Fibroblast of the aortic adventitia (primary cell): ENCODE measurements around the gene FCN3. TPM values are rescaled to one million over a fixed set of nuclear protein-coding genes. Genes with fewer than 3 reads are reported as not detected.
A peak's percentile ranks its signal among the peaks of the same experiment; 100 is the strongest.

Experiments used
- DNase-seq: peaks from one replicate; pipeline ENCODE4 v3.0.0-alpha.2; 2010; ENCODE audit warnings: low read depth
- H3K4me3 ChIP-seq: 2 replicates; pipeline ENCODE4 v1.5.1; 2011; ENCODE audit warnings: low read depth, mild to moderate bottlenecking, control low read depth, low read length, moderate library complexity
- total RNA-seq: library from RNA; depleted of rRNA; stranded (reverse); fragments of >200 nt; gene quantifications from 2 replicates; pipeline ENCODE4 v1.2.3, GENCODE V29; 2012; ENCODE audit warnings: low replicate concordance
- TF ChIP-seq, protein P1 (sequence below): IDR thresholded peaks from 2 replicates; pipeline ENCODE4 v1.5.1; 2011; ENCODE audit warnings: mild to moderate bottlenecking, low read length, control low read depth, inconsistent platforms; ENCODE audit not compliant: insufficient read depth

FCN3 gene
- total RNA-seq, 1 donor = not detected

DNA sequence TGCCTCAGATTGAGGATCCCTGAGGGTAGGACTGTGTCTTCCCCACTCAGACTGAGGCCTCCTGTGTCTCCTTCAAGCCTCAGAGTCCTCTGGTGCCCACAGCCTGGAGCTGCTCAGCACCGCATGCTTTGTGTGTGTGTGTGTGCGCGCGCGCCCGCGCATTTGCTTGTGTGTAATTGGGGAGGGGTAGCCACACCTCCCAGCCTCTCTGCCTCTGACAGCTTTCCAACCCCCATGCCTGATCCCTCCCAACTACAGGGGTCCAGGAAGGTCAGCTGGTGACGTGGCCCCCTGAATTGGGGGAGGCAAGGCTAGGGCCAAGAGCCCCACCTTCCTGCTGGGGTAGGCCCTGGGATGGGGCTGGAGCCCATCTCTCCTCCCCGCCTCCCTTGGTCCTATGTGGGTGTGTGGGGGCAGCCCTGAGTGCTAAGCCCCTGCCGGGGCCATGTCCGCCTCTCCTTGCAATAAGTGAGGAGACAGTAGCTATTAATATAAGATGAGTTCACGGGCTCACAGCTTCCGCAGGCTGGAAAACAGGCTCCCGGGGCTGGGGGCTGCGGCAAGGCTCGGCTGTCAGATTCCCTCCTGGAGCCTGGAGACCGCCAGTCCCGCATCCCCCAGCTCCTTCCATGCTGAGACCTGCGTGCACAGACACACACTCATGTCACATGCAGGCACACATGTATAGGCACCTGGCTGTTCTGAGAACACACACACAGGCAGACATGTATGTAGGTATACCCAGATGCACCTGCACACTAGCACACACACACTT is 24.8 kb upstream of the FCN3 start:
- DNase-seq = no peak
- H3K4me3 ChIP-seq = no peak overlapping the region
- TF ChIP-seq, protein P1, sequence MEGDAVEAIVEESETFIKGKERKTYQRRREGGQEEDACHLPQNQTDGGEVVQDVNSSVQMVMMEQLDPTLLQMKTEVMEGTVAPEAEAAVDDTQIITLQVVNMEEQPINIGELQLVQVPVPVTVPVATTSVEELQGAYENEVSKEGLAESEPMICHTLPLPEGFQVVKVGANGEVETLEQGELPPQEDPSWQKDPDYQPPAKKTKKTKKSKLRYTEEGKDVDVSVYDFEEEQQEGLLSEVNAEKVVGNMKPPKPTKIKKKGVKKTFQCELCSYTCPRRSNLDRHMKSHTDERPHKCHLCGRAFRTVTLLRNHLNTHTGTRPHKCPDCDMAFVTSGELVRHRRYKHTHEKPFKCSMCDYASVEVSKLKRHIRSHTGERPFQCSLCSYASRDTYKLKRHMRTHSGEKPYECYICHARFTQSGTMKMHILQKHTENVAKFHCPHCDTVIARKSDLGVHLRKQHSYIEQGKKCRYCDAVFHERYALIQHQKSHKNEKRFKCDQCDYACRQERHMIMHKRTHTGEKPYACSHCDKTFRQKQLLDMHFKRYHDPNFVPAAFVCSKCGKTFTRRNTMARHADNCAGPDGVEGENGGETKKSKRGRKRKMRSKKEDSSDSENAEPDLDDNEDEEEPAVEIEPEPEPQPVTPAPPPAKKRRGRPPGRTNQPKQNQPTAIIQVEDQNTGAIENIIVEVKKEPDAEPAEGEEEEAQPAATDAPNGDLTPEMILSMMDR = no peak

DNA sequence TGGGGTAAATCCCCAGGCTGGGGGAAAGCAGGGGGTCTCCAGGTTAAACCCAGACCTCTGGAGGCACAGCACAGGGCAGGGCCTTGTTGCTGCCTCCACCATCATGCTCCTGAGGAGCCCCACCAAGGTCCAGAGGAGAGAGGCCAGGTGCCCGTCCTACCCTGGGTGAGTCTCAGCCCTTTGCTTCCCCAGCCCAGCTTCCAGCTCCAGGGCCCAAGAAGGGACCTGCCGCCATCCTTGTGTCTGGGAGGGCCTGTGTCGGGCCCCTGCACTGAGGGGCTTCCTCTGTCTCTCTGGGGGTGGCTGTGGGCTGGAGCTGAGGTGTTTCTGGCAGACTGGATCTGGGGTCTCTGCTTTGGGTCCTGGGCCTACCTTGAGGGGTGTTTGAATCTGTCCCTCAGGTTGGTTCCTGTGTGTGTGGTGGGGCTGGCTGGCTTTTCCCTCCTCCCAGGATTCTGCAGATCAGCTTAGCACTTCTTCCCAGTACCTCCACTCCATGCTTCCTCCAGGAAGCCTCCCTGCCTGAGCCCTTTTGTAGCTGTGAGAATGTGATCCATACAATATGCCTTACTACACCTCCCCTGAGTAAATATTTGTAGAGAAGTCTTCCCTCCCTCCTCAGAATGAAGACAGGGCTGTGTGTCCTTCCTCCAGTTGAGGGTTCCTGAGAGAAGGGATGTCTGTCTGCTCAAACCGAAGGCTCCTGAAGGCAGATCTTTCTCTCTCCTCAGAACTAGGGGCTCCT is 24.0 kb upstream of the FCN3 start:
- TF ChIP-seq, protein P1 = no peak
- H3K4me3 ChIP-seq = no peak overlapping the region
- DNase-seq = no peak

DNA sequence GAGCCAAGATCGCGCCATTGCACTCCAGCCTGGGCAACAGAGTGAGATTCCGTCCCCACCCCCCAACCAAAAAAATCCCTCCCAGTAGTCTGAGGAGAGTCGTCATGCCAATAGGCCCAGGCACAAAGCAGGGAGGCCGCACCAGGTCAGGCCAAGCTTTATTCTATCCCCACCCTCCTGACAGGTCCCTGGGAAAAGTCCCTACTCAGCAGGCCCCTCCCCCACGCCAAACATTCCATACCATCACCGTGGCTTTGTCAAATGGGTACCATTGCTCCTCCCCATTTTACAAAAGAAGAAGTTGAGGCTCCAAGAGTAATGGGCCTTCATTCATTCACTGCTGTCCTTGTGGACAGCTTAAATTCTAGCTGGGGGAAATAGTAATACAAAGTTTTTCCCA is 23.1 kb upstream of the FCN3 start:
- TF ChIP-seq, protein P1 = no peak
- no peak overlapping the region for H3K4me3 ChIP-seq
- no peak for DNase-seq

DNA sequence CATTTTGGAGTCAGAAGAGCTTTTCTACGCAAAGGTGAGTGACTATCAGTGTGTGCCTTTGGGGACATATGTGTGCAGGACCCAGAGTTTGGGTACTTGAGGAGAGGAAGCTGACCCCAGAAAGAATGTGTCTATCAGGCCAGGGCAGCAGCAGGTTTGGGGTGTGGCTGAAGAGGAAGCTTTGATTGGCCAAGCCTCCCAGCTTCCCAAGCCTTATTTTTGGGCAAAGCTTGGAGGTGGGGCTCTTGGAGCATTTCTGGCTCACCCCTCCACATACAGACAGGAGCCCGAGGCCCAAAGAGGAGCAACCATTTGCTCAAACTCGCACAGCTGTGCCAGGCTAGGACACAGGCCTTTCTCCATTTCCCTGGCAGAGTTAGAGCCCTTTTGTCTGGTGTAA is 22.5 kb upstream of the FCN3 start:
- no peak overlapping the region for H3K4me3 ChIP-seq
- DNase-seq = no peak
- TF ChIP-seq, protein P1 = no peak

DNA sequence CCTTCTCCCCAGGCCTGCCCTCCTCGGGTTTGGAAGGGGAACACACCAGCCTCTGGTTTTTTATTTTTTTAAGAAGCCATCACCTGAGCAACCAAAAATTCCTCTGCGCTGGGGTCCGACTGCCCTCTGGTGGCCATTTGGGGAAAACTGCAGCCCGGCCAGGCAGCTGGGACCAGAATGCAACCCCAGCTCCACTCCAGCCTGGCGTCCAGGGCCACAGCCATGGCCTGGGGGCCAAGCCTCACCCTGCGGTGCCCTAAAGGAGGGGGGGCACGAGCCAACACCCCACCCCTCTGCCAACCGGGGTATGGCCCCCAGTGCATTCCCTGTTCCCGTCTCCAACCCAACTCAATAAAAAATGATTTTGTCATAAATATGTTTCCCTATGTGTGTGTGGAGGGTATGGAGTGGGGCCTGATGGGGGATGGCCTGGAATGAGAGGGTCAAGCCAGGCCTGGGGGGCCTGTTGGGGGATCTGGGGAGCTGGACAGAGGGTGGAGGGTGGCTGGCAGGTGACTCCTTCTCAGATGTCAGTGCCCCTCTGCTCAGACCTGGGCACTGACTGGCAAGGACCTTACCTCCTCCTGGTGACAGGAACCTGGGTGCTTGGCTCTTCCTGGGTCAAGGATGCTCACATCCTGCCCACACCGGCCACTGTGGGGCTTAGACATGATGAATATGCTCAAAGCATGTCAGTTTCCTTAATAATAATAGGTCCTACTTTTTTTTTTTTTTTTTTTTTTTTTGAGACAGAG is 21.0 kb upstream of the FCN3 start:
- peak; percentile 78 for DNase-seq
- TF ChIP-seq, protein P1 = peak; percentile 95
- H3K4me3 ChIP-seq = no peak overlapping the region

DNA sequence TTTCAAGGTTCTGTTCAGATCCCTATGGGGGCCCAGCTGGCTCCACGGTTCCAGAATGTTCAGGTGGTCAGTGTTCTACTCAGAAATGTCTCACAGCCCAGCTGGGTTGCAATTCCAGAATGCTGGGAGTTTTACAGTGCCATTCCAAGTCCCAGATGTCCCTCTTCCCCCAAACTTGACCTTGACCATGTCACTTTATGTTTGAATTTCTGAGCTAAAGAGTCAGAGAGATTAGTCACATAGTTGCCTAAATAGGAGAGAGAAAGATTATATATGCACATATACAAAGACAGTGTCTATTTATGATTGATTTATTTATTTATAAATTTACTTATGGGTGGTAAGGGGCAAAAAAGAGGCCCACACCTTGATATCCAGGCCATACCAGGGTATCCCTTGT is 20.3 kb upstream of the FCN3 start:
- DNase-seq = no peak
- no peak overlapping the region for H3K4me3 ChIP-seq
- TF ChIP-seq, protein P1 = no peak
